Rectal smooth muscle tissue (tissue), 1 donor: ENCODE measurements around the gene COX7A2L.

Experiments used
- H3K27ac ChIP-seq: one replicate; pipeline ENCODE4 v1.7.0; 2013; ENCODE audit warnings: low read depth, low read length, inconsistent platforms
- H3K27me3 ChIP-seq: one replicate; pipeline ENCODE4 v1.7.0; 2013; ENCODE audit warnings: low read length; ENCODE audit not compliant: control insufficient read depth, insufficient read depth
- H3K36me3 ChIP-seq: one replicate; pipeline ENCODE4 v1.7.0; 2013; ENCODE audit warnings: low read length; ENCODE audit not compliant: control insufficient read depth, insufficient read depth
- H3K4me1 ChIP-seq: one replicate; pipeline ENCODE4 v1.7.0; 2013; ENCODE audit warnings: low read length; ENCODE audit not compliant: control insufficient read depth, insufficient read depth
- H3K4me3 ChIP-seq: one replicate; pipeline ENCODE4 v1.7.0; 2013; ENCODE audit warnings: low read length
- H3K9ac ChIP-seq: one replicate; pipeline ENCODE4 v1.7.0; 2013; ENCODE audit warnings: low read length

Gene COX7A2L

GRCh38 chr2:42317945-42318344, 43.1 kb downstream of the COX7A2L start:
- Histone ChIP-seq H3K36me3 (peaks cover 8% of the 10 kb centered on the region), H3K9ac (no peak overlapping the region), H3K4me3 (no peak overlapping the region), H3K27ac (no peak overlapping the region), H3K27me3 (no peaks in the 10 kb centered on the region), H3K4me1 (no peaks in the 10 kb centered on the region)

GRCh38 chr2:42317486-42317885, 43.5 kb downstream of the COX7A2L start:
- Histone ChIP-seq H3K9ac (no peak overlapping the region), H3K36me3 (peaks cover 8% of the 10 kb centered on the region), H3K27ac (no peak overlapping the region), H3K4me3 (no peak overlapping the region), H3K27me3 (no peaks in the 10 kb centered on the region), H3K4me1 (no peaks in the 10 kb centered on the region)

- H3K27me3 ChIP-seq, result no peaks in the 10 kb centered on the region
- no peaks in the 10 kb centered on the region for H3K4me1 ChIP-seq
- H3K27ac ChIP-seq, result no peak overlapping the region
- no peak overlapping the region for H3K4me3 ChIP-seq
- peaks cover 8% of the 10 kb centered on the region for H3K36me3 ChIP-seq
- H3K9ac ChIP-seq, result no peak overlapping the region
These were observed 44.1 kb downstream of the COX7A2L start for GRCh38 chr2:42316910-42317309.

GRCh38 chr2:42315844-42316470, 45.1 kb downstream of the COX7A2L start:
- H3K27me3 ChIP-seq, result no peaks in the 10 kb centered on the region

GRCh38 chr2:42314892-42315468, 46.0 kb downstream of the COX7A2L start:
- Histone ChIP-seq H3K4me1 (no peaks in the 10 kb centered on the region), H3K27me3 (no peaks in the 10 kb centered on the region), H3K4me3 (no peak overlapping the region), H3K27ac (no peak overlapping the region), H3K9ac (no peak overlapping the region), H3K36me3 (peaks cover 5% of the 10 kb centered on the region)

More at GRCh38 chr2:42315844-42316470, 45.1 kb downstream of the COX7A2L start:
- Histone ChIP-seq H3K4me1 (no peaks in the 10 kb centered on the region), H3K36me3 (peaks cover 6% of the 10 kb centered on the region), H3K9ac (no peak overlapping the region), H3K4me3 (no peak overlapping the region), H3K27ac (no peak overlapping the region)

GRCh38 chr2:42312106-42312505, 48.9 kb downstream of the COX7A2L start:
- Histone ChIP-seq H3K4me1 (no peaks in the 10 kb centered on the region), H3K9ac (no peak overlapping the region), H3K27me3 (no peaks in the 10 kb centered on the region), H3K4me3 (no peak overlapping the region), H3K36me3 (no peaks in the 10 kb centered on the region), H3K27ac (no peak overlapping the region)

- Histone ChIP-seq H3K4me3 (no peak overlapping the region), H3K36me3 (peaks cover 3% of the 10 kb centered on the region), H3K4me1 (no peaks in the 10 kb centered on the region)
These were observed 51.0 kb downstream of the COX7A2L start for GRCh38 chr2:42310007-42310515.

GRCh38 chr2:42309366-42309765, 51.7 kb downstream of the COX7A2L start:
- no peak overlapping the region for H3K27ac ChIP-seq
- peaks cover 3% of the 10 kb centered on the region for H3K36me3 ChIP-seq
- no peaks in the 10 kb centered on the region for H3K27me3 ChIP-seq
- H3K4me1 ChIP-seq, result no peaks in the 10 kb centered on the region
- no peak overlapping the region for H3K9ac ChIP-seq
- no peak overlapping the region for H3K4me3 ChIP-seq

More at GRCh38 chr2:42310007-42310515, 51.0 kb downstream of the COX7A2L start:
- Histone ChIP-seq H3K27me3 (no peaks in the 10 kb centered on the region), H3K9ac (no peak overlapping the region), H3K27ac (no peak overlapping the region)

GRCh38 chr2:42307180-42307579, 53.8 kb downstream of the COX7A2L start:
- Histone ChIP-seq H3K36me3 (peaks cover 13% of the 10 kb centered on the region), H3K4me1 (no peaks in the 10 kb centered on the region)

GRCh38 chr2:42304059-42304713, 56.8 kb downstream of the COX7A2L start:
- Histone ChIP-seq H3K36me3 (peaks cover 13% of the 10 kb centered on the region), H3K4me3 (no peak overlapping the region), H3K27ac (no peak overlapping the region), H3K9ac (no peak overlapping the region), H3K4me1 (no peaks in the 10 kb centered on the region), H3K27me3 (no peaks in the 10 kb centered on the region)

More at GRCh38 chr2:42307180-42307579, 53.8 kb downstream of the COX7A2L start:
- Histone ChIP-seq H3K27ac (no peak overlapping the region), H3K9ac (no peak overlapping the region), H3K27me3 (no peaks in the 10 kb centered on the region), H3K4me3 (no peak overlapping the region)

- no peaks in the 10 kb centered on the region for H3K27me3 ChIP-seq
- no peak overlapping the region for H3K9ac ChIP-seq
- H3K27ac ChIP-seq, result no peak overlapping the region
- H3K4me1 ChIP-seq, result no peaks in the 10 kb centered on the region
- H3K36me3 ChIP-seq, result peaks cover 13% of the 10 kb centered on the region
- no peak overlapping the region for H3K4me3 ChIP-seq
These were observed 57.8 kb downstream of the COX7A2L start for GRCh38 chr2:42303252-42303651.

GRCh38 chr2:42300527-42300926, 60.5 kb downstream of the COX7A2L start:
- Histone ChIP-seq H3K27me3 (no peaks in the 10 kb centered on the region), H3K4me1 (no peaks in the 10 kb centered on the region), H3K27ac (no peak overlapping the region), H3K4me3 (no peak overlapping the region), H3K9ac (no peak overlapping the region), H3K36me3 (peaks cover 17% of the 10 kb centered on the region)
